ENCODE measurements around the gene PPM1D. TPM values are rescaled to one million over a fixed set of nuclear protein-coding genes. Genes with fewer than 3 reads are reported as not detected.

PPM1D gene
- total and polyA plus RNA-seq, 2 experiments from 2014 or later: 7.8 to 13.3 TPM

GRCh38 chr17:60590070-60590469 lies 9.9 kb upstream of the PPM1D start:
- H3K79me2 ChIP-seq (replicated peaks; ENCODE audit: insufficient read depth): no peaks in the 10 kb centered on the region
- peaks cover 3% of the 10 kb centered on the region for H3K27me3 Mint-ChIP-seq (ENCODE audit: insufficient read depth, low read depth, poor library complexity)
- no peaks in the 10 kb centered on the region for H3K36me3 Mint-ChIP-seq (ENCODE audit: low read depth)
- H3K36me3 ChIP-seq (ENCODE audit: insufficient read depth): no peaks in the 10 kb centered on the region
- H2AFZ ChIP-seq: peak overlapping the region; percentile 69; the same call in 1 of the 2 replicates
- no peaks in the 10 kb centered on the region for H3K9me3 Mint-ChIP-seq
- ATAC-seq (no peak), DNase-seq (ENCODE audit: low spot score) (no peak)
- no peak for TF ChIP-seq NANOG (IDR thresholded peaks at IDR 0.05; ENCODE audit: borderline replicate concordance)
- TF ChIP-seq POLR2AphosphoS5 (IDR thresholded peaks at IDR 0.05; ENCODE audit: low read depth): no peak
- no peak for TF ChIP-seq EZH2phosphoT487 (IDR thresholded peaks at IDR 0.05; ENCODE audit: unreplicated experiment)
- no peak for TF ChIP-seq ZNF331 (CRISPR knock-in tag; IDR thresholded peaks at IDR 0.05; ENCODE audit: low read depth)
- no peak for TF ChIP-seq STAT1 (IDR thresholded peaks at IDR 0.05; ENCODE audit: unreplicated experiment)
- TF ChIP-seq EZH2 (IDR thresholded peaks at IDR 0.05; ENCODE audit: low read depth, unreplicated experiment): no peak
- TF ChIP-seq JUNB (IDR thresholded peaks at IDR 0.05; ENCODE audit: unreplicated experiment): no peak
- no peak for TF ChIP-seq ETS1 (IDR thresholded peaks at IDR 0.05)
- H3K4me3 ChIP-seq: no peak overlapping the region
- no peak overlapping the region for H3K27ac ChIP-seq (ENCODE audit: low read depth)
- H3K27ac Mint-ChIP-seq: no peak overlapping the region
- no peaks in the 10 kb centered on the region for H3K4me1 ChIP-seq (ENCODE audit: insufficient read depth)
- no peak overlapping the region for H3K4me3 Mint-ChIP-seq
- H3K4me1 Mint-ChIP-seq: peaks cover 2% of the 10 kb centered on the region; the same call in 1 of the 3 replicates
- H3F3A ChIP-seq (replicated peaks; ENCODE audit: low read depth): no peaks in the 10 kb centered on the region
- H3K27me3 ChIP-seq (ENCODE audit: insufficient read depth): no peaks in the 10 kb centered on the region
- H3K9me2 ChIP-seq (ENCODE audit: insufficient read depth): no peaks in the 10 kb centered on the region
- H4K20me1 ChIP-seq (replicated peaks; ENCODE audit: insufficient read depth): no peaks in the 10 kb centered on the region
- H3K4me2 ChIP-seq: no peak overlapping the region

- no peaks in the 10 kb centered on the region for H3K36me3 ChIP-seq (ENCODE audit: insufficient read depth)
- no peak overlapping the region for H3K27ac ChIP-seq (ENCODE audit: low read depth)
- H4K20me1 ChIP-seq (replicated peaks; ENCODE audit: insufficient read depth): no peaks in the 10 kb centered on the region
- no peak overlapping the region for H3K4me3 ChIP-seq
- H2AFZ ChIP-seq: no peak overlapping the region
- H3K4me1 Mint-ChIP-seq: no peaks in the 10 kb centered on the region
- no peak overlapping the region for H3K4me3 Mint-ChIP-seq
- H3K27me3 ChIP-seq (ENCODE audit: insufficient read depth): no peaks in the 10 kb centered on the region
- no peak overlapping the region for H3K27ac Mint-ChIP-seq
- H3K9me3 Mint-ChIP-seq: no peaks in the 10 kb centered on the region
- ATAC-seq (no peak), DNase-seq (ENCODE audit: low spot score) (no peak)
- peaks cover 4% of the 10 kb centered on the region for H3K27me3 Mint-ChIP-seq (ENCODE audit: insufficient read depth, low read depth, poor library complexity)
- no peaks in the 10 kb centered on the region for H3K4me1 ChIP-seq (ENCODE audit: insufficient read depth)
- H3K36me3 Mint-ChIP-seq (ENCODE audit: low read depth): no peaks in the 10 kb centered on the region
- H3K4me2 ChIP-seq: no peak overlapping the region
- H3K79me2 ChIP-seq (replicated peaks; ENCODE audit: insufficient read depth): no peaks in the 10 kb centered on the region
- no peaks in the 10 kb centered on the region for H3F3A ChIP-seq (replicated peaks; ENCODE audit: low read depth)
- no peaks in the 10 kb centered on the region for H3K9me2 ChIP-seq (ENCODE audit: insufficient read depth)
- no peak for TF ChIP-seq ZNF462 (CRISPR knock-in tag; IDR thresholded peaks at IDR 0.05)
- no peak for TF ChIP-seq ZNF331 (CRISPR knock-in tag; IDR thresholded peaks at IDR 0.05; ENCODE audit: low read depth)
- TF ChIP-seq REST (IDR thresholded peaks at IDR 0.05; ENCODE audit: unreplicated experiment): no peak
- TF ChIP-seq POLR2AphosphoS5 (IDR thresholded peaks at IDR 0.05; ENCODE audit: low read depth): no peak
- no peak for TF ChIP-seq EZH2 (IDR thresholded peaks at IDR 0.05; ENCODE audit: low read depth, unreplicated experiment)
Measured at GRCh38 chr17:60592750-60593149, 7.2 kb upstream of the PPM1D start.

Data from GM23338 (cell line).